Peyer's patch (tissue), 4 donors: ENCODE results near the gene BICD1.

Experiments
- POLR2A ChIP-seq, 2 donors: fragments of 450-650 bp; IDR thresholded peaks; one replicate each; pipeline ENCODE4 v1.5.1; 2017; ENCODE audit warnings: antibody characterized with exemption in 2 of 2, mild to moderate bottlenecking in 2 of 2, moderate library complexity in 2 of 2
- TF ChIP-seq, protein P1 (sequence below), 6 experiments: fragments of 450-650 bp in 4 of 6; fragments of 200-600 bp in 2 of 6; sonication (generic) in 1 of 6; IDR thresholded peaks; one replicate each; pipeline ENCODE4 v1.5.1; 2017 to 2019; ENCODE audit warnings: antibody characterized with exemption in 6 of 6, mild to moderate bottlenecking in 3 of 6, moderate library complexity in 1 of 6

DNA sequence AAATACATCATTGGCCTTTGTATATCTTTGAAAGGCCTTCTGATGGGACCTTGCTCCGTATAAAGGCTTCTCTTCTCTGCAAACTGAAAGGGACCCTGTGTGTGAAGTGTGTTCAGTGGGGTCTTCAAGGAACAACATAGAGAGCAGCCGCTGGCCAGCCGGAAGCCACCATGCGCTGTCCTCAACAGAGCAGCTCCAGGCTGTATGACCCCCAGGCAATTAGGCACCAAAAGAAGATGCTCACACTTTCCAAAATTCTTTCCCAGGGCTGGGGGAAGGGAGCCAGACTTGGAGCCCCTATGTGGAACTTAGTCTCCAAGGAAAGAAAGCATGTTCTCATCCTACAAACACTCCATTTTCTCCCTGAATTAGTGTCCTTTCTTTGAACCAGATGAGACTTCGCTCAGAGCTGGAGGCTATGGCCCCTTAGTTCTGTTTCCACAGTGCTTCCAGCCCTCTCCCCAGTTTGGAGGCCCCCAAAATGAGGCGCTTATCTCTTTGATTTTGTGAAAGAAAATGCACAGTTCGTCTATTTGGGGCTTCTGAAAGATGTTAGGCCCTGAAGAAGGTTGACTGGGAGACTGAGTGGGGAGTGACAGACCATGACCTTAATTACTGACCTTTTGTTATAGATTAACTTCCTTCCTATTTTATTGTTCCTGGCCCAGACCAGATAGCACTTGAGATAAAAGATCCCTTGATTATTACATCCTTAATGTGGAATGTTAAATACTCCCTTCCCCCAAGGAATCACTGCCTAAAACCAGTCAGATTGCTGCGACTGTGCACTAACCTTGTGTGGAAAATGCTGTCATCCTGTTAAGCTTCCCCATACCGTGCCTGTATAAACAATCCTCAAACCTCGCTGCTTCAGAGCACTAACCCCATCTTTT, 164.4 kb downstream of the BICD1 start:
- TF ChIP-seq, protein P1, sequence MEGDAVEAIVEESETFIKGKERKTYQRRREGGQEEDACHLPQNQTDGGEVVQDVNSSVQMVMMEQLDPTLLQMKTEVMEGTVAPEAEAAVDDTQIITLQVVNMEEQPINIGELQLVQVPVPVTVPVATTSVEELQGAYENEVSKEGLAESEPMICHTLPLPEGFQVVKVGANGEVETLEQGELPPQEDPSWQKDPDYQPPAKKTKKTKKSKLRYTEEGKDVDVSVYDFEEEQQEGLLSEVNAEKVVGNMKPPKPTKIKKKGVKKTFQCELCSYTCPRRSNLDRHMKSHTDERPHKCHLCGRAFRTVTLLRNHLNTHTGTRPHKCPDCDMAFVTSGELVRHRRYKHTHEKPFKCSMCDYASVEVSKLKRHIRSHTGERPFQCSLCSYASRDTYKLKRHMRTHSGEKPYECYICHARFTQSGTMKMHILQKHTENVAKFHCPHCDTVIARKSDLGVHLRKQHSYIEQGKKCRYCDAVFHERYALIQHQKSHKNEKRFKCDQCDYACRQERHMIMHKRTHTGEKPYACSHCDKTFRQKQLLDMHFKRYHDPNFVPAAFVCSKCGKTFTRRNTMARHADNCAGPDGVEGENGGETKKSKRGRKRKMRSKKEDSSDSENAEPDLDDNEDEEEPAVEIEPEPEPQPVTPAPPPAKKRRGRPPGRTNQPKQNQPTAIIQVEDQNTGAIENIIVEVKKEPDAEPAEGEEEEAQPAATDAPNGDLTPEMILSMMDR (IDR thresholded peaks at IDR 0.05): no peak
- TF ChIP-seq POLR2A (IDR thresholded peaks at IDR 0.05): no peak
